ENCODE results near the gene RAB42.
"Not testable (repeated sequence)": the region's sequence is repeated elsewhere in the genome, so short reads cannot be mapped to it uniquely, and the experiment has no call there.

Gene RAB42, protein sequence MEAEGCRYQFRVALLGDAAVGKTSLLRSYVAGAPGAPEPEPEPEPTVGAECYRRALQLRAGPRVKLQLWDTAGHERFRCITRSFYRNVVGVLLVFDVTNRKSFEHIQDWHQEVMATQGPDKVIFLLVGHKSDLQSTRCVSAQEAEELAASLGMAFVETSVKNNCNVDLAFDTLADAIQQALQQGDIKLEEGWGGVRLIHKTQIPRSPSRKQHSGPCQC

DNA sequence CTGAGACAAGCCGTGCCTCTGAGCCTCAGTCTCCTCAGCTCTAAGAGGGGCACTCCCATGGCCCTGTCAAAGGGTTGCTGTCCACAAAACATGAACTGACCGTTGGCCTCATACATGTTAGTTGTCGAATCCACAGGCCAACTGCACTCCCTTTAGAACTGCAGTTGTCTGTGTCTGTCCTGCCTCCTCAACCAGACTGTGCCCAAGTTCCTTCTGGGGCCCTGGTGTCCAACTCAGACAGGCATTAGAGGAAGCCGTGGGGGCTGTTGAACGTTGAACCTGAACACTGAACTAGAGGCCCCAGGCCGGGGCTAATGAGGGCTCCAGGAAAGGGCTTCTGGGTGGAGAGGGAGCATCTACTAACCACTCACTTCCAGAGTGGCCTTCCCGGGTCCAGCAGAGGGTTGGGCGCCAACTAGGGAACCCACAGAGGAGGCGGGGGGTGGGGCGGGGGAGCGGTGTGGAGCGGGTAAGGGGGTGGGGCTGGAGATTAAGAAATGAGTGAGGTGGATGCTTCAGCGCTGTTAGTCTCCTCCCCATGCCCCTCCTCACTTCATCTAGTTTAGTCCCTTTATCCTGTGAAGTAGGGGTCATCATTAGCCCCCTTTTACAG, at the start of gene RAB42:
Gene RAB42, plus strand, starts transcription at position 558 of the 613 bp plus-strand sequence. CDS start 247 bp downstream, outside the sequence.
- no peak for DNase-seq

DNA sequence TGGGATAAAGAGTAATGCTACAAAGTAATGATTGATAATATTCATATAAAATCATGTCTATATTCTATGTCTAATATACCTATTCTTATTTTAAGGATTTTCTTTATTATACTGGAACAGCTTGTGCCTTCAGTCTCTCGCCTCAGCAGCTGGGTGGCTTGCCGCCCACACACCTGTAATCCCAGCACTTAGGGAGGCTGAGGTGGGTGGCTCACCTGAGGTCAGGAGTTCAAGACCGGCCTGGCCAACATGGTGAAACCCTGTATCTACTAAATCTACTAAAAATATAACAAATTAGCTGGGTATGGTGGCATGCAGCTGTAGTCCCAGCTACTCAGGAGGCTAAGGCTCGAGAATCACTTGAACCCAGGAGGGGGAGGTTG, 46.8 kb upstream of the RAB42 start:
- no peak for DNase-seq

DNA sequence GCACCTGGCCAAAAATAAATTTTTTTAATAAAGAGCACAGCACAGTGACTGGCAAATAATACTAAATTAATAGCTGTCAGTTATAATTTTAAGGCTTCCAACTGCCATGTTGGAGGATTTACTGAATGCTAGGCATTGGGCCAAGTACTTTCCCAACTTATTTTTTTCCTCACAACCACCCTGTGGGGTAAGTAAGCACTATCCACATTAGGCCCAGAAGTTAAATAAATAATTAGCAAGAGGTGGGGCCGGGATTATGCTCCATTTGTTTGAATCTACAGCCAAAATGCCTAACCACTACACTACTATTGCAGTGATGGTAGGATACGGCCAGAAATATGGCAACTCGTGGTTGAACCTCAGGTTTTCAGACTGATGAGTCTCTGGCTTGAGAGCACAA, 43.7 kb upstream of the RAB42 start:
- DNase-seq: no peak

DNA sequence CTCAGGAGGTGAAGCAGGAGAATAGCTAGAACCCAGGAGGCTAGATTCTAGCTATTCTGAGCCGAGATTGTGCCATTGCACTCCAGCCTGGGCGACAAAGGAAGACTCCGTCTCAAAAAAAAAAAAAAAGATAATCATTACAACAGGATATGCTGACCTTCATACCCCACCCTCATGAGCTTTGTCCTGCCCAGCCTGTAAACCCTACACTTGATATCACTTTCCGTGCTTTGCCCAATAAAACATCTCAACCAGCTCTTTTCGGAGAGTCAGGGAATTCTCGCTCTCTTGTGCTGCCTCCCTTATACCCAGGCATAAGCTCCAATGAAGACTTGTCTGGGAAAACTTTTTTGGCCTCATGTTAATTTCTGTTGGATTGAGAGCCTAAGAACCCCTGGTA, 40.7 kb upstream of the RAB42 start:
- DNase-seq: no peak

DNA sequence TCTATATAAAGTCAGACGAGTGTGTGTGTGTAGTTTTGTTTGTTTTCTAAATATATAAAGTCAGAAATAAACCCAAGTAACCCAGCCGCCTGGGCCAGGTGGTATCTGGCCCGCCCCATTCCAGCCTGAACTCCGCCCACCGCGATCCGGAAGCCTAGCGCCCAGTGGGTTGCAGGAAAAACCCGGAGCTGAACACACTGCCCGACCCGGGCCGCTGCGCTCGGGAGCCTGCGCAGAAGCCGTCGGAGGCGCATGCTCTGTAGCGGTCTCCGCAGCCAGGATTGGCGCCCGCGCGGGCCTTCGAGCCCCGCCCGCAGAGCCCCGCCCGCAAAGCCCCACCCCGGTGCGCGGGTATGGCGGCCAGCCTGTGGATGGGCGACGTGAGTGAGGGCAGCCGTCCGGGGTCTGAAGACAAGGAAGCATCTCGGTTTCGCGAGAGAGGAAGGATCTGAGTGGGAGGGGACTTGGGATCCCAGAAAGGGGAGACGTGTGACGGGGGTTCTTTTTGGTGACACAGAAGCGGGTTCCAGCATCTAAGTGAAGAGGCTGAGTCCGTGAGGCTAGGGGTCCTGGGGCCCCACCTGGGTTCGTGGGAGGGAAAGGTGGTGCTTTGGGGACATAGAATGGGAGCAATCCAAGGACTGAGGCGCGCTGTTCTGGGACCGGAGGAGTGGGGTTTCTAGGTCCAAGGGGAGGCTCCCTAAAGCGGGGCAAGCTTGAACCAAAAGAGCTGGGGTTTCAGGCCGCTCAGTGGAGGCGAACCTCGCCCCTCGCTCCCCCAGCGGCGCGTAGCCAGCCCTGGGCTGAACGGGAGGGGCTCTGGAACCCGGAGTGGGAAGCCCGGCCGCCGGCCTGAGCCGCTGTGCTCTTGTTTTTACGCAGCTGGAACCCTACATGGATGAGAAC, 39.1 kb upstream of the RAB42 start, which contains the start of gene TRNAU1AP:
Gene TRNAU1AP, plus strand, starts transcription at position 328 of the 906 bp plus-strand sequence. Its CDS starts 26 bp downstream, at position 354.
- peak in 1 of 2 experiments; percentile 79 for DNase-seq

DNA sequence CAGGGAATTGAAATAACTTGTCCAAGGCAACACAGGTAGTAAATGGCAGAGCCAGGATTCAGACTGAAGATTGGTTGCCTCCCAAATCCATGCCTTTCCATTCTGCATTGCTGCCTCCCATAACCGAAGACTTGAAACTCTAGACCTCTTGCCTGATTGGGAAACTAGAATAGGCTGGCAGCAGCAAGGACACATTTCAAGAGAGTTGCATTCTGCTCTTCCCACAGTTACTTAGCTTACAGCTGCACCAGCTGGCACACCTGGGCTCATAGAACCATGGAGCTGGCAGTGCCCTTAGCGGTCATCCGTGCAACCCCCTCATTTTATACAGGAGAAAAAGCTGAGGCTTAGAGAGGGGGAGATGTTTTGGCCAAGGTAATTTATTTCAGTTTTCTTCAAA, 31.2 kb upstream of the RAB42 start:
- DNase-seq: no peak

DNA sequence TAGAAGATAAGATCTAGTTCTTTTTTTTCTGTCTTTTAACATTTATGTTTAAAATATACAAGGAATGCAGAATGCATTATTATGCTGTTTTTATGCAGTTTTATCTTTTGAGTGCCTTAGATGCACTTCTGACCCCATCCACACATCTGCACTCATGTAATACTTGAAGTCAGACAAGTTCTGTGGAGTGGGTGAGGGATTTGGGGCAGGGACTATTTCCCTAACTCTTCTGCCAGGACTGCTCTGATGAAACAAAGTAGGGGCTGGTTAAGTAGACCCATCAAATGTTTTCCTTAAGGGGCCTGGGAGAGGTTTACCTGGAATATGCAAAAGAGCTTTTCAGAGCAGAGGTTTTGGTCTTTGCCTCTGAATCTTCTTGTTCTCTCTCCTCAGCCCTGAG, 27.8 kb upstream of the RAB42 start:
- DNase-seq: no peak

DNA sequence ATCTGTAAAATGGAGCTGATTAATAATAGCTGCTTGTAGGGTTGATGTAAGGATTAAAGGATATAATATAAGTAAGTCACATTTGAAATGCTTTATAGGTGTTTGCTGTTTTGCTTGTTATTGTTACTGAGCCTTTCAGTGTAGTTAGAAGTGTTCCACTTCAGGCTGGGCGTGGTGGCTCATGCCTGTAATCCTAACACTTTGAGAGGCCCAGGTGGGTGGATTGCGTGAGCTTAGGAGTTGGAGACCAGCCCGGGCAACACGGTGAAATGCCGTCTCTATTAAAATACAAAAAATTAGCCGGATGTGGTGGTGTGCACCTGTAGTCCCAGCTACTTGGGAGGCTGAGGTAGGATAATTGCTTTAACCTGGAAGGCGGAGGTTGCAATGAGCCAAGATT, 27.0 kb upstream of the RAB42 start:
- DNase-seq: no peak

DNA sequence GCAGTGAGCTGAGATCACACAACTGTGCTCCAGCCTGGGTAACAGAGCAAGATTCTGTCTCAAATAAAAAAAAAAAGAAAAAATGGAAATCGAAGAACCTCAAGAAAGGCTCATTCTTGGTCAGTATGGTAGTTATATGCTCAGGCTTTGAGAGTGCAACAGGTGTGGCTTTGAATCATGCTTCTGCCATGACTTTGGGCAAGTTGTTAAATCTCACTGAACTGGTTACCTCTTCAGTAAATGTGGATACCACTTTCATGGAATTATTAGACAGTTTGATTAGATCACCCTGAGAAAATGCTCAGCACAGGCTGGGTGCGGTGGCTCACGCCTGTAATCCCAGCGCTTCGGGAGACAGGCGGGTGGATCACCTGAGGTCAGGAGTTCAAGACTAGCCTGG, 26.3 kb upstream of the RAB42 start:
- no peak for DNase-seq

DNA sequence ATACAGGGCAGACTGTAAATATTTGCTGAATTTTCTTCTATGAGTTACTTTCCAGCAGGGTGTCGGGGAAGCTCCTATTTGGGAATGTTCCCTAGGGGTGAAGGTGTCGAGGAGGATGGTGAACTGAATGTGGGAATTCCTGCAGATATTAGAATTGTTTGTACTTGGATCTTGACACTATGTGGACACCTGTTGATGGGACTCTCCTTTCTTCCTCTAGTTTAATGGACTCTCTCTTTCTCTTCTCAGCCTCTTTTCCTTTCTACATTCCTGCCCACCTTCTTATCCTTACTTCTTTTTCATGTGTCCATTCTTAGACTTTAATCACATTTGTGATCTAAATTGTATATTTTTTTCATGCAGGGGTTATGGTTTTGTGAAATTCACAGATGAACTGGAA, 25.1 kb upstream of the RAB42 start:
- DNase-seq: no peak

DNA sequence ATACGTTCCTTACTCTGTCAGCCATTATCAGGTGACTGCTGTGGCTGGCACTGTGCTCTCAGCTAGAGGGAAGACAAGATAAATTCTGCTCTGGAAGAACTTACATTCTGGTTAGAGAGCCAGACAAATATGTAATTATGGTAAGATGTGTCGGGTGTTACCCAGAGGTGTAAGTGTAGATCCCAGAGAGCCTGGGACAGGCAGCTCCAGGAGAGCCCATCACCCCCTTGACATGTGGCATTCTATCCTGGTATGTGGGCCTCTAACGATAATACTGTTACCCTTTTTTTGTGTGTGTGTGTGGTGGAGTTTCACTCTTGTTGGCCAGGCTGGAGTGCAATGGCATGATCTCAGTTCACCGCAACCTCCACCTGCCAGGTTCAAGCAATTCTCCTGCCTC, 20.2 kb upstream of the RAB42 start:
- no peak for DNase-seq

DNA sequence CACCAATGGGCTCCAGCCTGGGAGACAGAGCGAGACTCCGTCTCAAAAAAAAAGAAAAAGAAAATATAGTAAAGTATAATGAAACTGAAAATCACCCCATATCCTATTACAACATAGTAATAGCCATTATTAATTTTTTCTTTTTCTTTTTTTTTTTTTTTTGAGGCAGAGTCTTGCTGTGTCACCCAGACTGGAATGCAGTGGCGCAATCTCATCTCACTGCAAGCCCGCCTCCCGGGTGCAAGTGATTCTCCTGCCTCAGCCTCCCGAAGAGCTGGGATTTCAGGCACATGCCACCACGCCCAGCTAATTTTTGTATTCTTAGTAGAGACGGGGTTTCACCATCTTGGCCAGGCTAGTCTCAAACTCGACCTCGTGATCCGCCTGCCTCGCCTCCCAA, 19.2 kb upstream of the RAB42 start:
- DNase-seq: not testable (repeated sequence)

DNA sequence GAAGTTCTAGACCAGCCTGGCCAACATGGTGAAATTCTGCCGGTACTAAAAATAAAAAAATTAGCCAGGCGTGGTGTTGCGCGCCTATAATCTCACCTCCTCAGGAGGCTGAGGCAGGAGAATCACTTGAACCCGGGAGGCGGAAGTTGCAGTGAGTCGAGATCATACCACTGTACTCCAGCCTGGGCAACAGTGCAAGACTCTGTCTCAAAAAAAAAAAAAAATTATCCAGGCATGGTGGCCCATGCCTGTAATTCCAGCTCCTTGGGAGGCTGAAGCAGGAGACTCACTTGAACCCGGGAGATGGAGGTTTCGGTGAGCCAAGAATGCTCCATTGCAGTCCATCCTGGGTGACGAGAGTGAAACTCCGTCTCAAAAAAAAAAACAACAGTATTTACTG, 18.5 kb upstream of the RAB42 start:
- no peak for DNase-seq

DNA sequence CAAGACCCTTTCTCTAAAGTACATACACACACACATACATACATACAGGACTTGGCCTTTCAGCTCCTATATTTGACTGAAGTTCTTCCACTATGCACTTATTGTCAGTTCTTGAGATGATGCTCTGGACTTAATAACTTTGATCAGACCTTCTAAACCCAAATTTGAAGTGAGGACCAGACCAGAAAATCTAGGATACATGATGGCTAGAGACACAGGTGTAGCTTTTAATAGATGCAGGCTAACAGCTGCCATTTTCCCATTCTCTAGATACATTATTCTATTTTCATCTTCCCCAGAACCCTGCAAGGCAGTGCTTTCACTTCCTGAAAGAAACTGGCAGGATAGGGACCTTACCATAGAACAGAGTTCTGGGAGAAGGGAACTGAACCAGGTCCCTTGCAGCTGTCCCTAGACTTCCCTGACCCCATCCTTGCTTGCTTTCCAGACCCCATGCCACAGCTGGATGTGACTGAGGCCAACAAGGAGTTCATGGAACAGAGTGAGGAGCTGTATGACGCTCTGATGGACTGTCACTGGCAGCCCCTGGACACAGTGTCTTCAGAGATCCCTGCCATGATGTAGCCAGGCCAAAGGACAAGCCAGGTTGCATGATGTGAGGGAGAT, 14.9 kb upstream of the RAB42 start:
- no peak for DNase-seq

DNA sequence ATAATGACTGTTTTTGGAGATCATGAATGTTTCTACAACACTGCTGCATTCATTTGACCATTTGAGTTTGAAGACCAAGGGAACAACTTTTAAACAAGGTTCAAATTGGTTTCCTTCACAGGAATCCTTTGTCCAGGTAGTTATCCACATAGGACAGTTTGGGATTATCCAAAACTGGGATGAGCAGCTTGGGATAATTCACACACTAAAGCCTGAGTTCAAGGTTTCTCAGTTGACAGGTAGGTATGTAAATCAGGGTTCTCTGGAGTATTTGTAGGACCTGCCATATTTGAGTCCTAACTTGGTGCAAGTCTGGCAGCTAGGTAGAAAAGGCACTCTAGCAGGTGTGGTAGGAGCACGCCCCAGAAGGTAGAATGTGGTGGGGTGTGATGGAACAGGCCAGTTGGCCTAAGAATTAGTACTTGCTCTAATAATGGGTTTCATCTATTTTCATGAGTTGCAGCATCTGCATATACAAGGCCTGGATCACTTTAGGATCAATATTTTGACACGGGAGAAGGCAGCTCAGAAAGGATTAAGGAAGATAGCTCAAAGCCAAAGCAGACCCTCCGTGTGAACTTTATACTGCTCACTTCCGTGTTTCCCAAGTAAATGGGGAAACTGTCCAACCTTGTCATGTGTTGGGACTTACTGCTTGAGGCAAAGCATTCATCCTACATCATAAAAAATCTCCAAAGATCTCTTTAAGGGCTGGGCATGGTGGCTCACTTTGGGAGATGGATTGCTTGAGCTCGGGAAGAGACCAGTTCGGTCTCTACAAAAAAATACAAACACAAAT, 14.1 kb upstream of the RAB42 start:
- DNase-seq: no peak

DNA sequence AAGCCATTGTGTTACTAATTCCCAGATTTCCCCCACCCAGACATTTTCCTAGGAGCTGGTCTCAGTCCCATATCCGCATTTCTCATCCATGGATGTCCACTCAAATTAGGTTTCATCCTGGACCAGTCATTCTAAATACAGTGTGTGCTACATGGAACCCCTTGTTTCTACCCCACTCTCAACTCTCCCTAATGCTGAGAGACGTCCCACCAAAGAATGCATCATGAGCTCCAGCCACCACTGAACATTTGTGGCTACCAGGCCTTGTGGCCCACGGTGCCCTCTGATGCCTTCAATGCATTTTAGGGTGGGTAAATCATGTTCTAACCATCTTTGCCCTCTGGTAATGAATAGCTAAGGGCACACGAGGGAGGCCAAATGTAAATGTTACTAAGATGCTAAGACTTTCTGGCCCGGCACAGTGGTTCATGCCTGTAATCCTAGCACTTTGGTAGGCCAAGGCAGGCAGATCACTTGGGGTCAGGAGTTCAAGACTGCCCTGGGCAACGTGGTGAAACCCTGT, 13.3 kb upstream of the RAB42 start:
- DNase-seq: no peak

DNA sequence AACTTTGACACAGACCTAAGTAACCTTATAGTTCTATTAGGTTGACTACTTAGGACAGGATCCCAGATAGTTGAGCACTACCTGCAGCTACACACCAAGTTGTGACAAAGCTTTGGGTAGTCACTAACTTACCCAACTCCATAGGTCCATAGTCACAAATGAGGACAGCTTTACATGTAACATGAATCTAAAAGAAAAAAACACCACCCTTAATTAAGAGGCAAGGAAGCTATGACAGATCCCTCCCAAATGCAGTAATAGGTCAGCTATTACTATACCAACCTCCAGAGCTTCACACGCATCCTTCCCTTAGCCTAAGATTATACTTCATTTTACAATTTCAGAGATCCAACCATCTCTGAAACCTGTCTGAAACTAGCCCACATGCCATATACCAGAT, 12.7 kb upstream of the RAB42 start:
- DNase-seq: no peak

DNA sequence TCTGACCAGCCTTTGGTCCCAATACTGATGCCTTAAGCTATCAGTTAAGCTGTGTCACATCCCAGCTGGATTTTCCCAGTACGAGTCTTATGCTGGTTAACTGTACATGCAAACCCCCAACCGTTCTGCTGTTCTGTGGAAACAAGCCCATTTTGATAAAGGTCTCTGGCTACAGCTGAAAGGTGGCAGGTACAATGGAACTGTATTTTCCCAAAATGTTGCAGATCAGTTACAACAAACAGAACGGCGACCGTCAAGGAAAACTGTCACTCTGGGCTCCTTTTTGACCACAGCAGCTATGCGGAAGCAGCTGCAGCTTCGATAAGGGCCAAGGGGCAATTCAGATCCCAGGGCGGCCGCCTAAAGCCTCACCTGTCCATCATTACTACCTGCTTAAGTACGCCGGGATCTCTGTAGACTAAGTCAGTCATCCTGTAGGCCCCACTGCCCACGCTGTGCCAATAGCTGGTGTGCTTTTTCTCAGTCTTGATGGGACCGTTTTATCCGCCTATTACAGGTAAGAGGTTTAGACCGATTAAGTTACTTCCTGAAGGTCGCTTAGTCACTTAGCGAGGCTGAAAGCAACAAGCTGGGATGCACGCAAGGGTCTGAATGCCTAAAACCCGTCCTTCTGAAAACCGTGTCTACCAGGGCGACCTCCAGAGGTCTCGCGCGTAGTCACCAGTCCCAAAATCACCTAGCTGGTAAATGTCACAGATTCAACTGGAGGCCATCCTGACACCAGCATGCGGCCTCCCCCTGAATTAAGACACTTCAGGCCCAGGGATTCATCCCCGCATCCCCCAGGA, 11.1 kb upstream of the RAB42 start:
- DNase-seq: peak in 1 of 2 experiments; percentile 33

DNA sequence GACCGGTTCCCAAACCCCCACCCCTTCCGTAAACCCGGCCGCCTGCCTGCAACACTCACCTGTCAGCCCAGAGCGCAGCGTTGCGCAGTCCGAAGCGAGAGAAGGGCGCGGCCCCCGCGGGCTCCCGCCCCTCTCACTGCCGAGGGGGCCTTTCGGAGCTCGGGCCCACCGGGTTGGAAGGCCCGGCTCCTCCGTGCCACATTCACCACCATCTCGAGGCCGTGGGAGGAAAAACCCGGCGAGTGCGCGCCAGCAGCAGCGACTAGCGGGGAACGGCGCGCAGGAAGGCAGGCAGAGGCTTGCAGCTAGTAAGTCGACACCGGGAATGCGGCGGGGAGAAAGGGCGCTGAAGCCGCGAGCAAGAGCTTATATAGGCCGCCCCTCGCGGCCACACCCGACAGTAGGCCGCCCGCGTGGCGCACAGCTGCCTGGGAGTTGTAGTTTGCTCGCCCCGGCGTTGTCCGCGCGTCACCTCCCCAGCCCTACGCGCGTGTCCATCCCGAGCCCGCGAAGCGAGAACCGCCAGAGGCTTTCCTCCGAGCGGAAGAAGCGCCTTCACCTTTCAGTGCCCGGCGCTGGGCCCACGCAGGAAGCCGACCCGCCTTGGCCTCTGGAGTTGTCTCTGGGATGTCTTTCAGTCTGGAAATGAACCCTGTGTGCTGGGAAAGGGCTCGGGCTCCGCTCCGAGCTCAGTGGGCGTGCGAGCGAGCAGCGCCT, 10.4 kb upstream of the RAB42 start:
- peak; percentile 75 to 81 for DNase-seq

DNA sequence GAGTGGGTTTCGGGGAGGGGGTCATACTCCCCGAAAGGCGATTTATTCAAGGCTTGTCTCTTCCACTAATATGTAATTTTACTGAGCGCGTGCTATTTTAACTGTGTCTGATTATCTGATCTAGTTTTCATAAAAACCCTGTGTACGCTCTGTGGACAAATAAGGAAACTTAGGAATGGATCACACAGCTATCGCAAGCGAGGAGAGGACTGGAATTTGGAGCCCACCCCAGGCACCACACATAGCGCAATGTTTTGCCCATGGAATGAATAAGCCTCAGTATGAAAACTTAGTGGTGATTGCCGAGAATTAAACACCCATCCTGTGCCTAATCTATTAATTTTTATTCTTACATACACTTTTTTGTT, 9.8 kb upstream of the RAB42 start:
- DNase-seq: no peak
